ENCODE data around the gene EXOSC1. TPM values are rescaled to one million over a fixed set of nuclear protein-coding genes. Genes with fewer than 3 reads are reported as not detected.

Gene EXOSC1
- total and polyA plus RNA-seq, 2 donors (not counting 1 experiment from before 2014, with no cell fraction given), result 32.2 to 44.5 TPM

DNA sequence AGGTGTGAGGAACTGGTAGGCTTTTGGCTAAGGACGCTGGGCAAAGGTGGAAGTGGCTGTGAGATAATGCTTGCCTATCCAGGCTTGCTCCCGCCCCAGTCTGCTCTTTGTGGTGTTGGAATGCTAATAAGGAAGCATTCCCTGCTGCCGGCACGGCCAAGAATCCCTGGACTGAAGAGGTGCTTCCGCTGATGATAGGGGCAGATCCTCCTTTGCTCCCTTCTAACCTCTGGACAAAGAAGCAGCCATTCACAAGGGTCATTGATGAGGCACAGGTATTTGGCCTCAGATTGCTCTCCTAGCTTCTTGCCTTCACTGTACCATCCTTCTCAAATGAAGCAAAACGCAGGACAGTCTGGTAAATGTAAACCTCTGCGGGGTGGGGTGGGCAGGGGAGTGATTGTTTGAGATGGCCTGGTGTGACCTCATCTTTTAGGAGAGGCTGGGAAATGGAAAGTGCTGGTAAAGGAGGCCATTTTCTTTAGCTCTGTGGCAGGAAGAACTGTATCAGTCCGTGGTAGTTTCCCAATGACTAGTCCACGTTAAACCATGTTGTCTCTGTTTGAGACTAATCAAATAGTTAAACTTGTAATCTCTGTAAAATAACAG is 18.1 kb downstream of the EXOSC1 start:
- no peaks in the 10 kb centered on the region for H3K9me3 ChIP-seq (ENCODE audit: control extremely low read depth in 1 of 3, control insufficient read depth in 2 of 3, insufficient read depth in 1 of 3, low read length in 2 of 3)
- no peak overlapping the region for H3K9ac ChIP-seq (ENCODE audit: low read length)
- intact Hi-C loops (cut with micrococcal nuclease), result no loop called here
- peak overlapping the region; percentile 16 to 35 for H3K27ac ChIP-seq (ENCODE audit: low read length in 2 of 2)
- no peaks in the 10 kb centered on the region for H3K27me3 ChIP-seq (replicated peaks in 1 of 4; ENCODE audit: control extremely low read depth in 1 of 4, control insufficient read depth in 3 of 4, insufficient read depth in 4 of 4, low read length in 3 of 4)
- peak overlapping the region; percentile 63 for H3K27ac Mint-ChIP-seq
- no peak overlapping the region for H2AFZ ChIP-seq (ENCODE audit: insufficient read depth, low read depth, low read length, poor library complexity, severe bottlenecking)
- peaks cover 43% of the 10 kb centered on the region for H3K4me1 Mint-ChIP-seq
- H3K27me3 Mint-ChIP-seq, result no peaks in the 10 kb centered on the region
- 79% methylated on average over 5 of the region's 9 CpGs for WGBS (ENCODE audit: insufficient coverage)
- CTCF ChIA-PET, result interaction anchor here (1.0 to 1.2 kb wide), 3 partner anchors 15 to 149 kb away, joined by 3 read pairs; partner anchors contain the start of gene RRP12
- H3K4me2 ChIP-seq (replicated peaks; ENCODE audit: low read depth, low read length, poor library complexity, severe bottlenecking), result peak overlapping the region; percentile 83
- peaks cover 21 to 31% of the 10 kb centered on the region in 2 donors for H3K4me1 ChIP-seq (ENCODE audit: control insufficient read depth in 2 of 2, insufficient read depth in 2 of 2, low read length in 2 of 2)
- POLR2A ChIA-PET, result interaction anchor here (0.6 kb wide), 1 partner anchor 57 kb away, joined by 6 read pairs; no protein-coding TSS in a partner anchor
- peak overlapping the region; percentile 97 for H3K4me3 Mint-ChIP-seq
- H3K9me3 Mint-ChIP-seq (ENCODE audit: insufficient read depth), result no peaks in the 10 kb centered on the region
- TF ChIP-seq EZH2 (IDR thresholded peaks at IDR 0.05; ENCODE audit: borderline replicate concordance, insufficient read depth, low read depth, low read length, poor library complexity, severe bottlenecking), result no peak
- TF ChIP-seq, protein P1, sequence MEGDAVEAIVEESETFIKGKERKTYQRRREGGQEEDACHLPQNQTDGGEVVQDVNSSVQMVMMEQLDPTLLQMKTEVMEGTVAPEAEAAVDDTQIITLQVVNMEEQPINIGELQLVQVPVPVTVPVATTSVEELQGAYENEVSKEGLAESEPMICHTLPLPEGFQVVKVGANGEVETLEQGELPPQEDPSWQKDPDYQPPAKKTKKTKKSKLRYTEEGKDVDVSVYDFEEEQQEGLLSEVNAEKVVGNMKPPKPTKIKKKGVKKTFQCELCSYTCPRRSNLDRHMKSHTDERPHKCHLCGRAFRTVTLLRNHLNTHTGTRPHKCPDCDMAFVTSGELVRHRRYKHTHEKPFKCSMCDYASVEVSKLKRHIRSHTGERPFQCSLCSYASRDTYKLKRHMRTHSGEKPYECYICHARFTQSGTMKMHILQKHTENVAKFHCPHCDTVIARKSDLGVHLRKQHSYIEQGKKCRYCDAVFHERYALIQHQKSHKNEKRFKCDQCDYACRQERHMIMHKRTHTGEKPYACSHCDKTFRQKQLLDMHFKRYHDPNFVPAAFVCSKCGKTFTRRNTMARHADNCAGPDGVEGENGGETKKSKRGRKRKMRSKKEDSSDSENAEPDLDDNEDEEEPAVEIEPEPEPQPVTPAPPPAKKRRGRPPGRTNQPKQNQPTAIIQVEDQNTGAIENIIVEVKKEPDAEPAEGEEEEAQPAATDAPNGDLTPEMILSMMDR (IDR thresholded peaks at IDR 0.05), result no peak
- peaks cover 5 to 33% of the 10 kb centered on the region in 2 experiments for H3K36me3 ChIP-seq (replicated peaks in 1 of 2; ENCODE audit: control extremely low read depth in 1 of 2, control insufficient read depth in 1 of 2, extremely low read depth in 1 of 2, insufficient read depth in 2 of 2, low read length in 1 of 2)
- ATAC-seq (ENCODE audit: low read depth) (no peak), DNase-seq (no peak)
- H3K79me2 ChIP-seq (ENCODE audit: control insufficient read depth, insufficient read depth, low read length), result peaks cover 35% of the 10 kb centered on the region
- peak overlapping the region in 2 of 5 experiments; percentile 68 to 87 for H3K4me3 ChIP-seq (ENCODE audit: control extremely low read depth in 1 of 5, extremely low read depth in 1 of 5, insufficient read depth in 1 of 5, low read depth in 2 of 5, low read length in 4 of 5)
- H4K20me1 ChIP-seq (ENCODE audit: control insufficient read depth, insufficient read depth, low read length, poor library complexity, severe bottlenecking), result peaks cover 7% of the 10 kb centered on the region
